ENCODE measurements around the gene PTPA.

The PTPA gene

DNA sequence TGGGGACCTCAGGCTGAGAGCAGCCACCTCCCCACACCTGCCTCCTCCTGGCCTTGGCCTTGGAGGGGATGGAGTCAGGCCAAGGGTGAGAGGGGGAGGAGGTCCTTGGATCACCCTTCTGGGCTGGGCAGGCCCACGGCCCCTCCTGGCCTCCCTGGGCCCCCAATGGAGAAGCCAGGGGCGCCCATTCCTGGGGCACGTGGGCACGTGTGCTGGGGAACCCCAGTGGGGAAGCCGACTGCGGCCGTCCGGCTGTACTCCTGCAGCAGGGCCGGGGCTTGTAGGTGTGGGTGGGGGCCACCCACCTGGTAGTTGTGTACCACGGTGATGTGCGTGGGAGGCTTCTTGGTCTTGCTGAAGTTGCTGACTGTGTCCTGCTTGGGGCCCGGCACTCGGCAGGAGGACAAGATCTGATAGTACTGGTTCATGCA, 9.1 kb upstream of the PTPA start:
- H3K27ac ChIP-seq (ENCODE audit: low read length) = no peak overlapping the region
- H3K4me1 ChIP-seq (ENCODE audit: control insufficient read depth, insufficient read depth, low read length) = no peaks in the 10 kb centered on the region; the same call in 1 of the 2 replicates
- no peaks in the 10 kb centered on the region for H3K36me3 ChIP-seq (ENCODE audit: control insufficient read depth, insufficient read depth, low read length)
- no peaks in the 10 kb centered on the region for H3K27me3 ChIP-seq (ENCODE audit: control insufficient read depth, insufficient read depth, low read length)
- H3K4me3 ChIP-seq (ENCODE audit: low read length) = no peak overlapping the region
- H3K9me3 ChIP-seq (ENCODE audit: control insufficient read depth, insufficient read depth, low read length) = no peaks in the 10 kb centered on the region
- DNase-seq (ENCODE audit: low read depth, low spot score) = no peak
- no CpG with 5 or more reads among the region's 13 CpGs for WGBS (ENCODE audit: insufficient coverage, insufficient read length)

DNA sequence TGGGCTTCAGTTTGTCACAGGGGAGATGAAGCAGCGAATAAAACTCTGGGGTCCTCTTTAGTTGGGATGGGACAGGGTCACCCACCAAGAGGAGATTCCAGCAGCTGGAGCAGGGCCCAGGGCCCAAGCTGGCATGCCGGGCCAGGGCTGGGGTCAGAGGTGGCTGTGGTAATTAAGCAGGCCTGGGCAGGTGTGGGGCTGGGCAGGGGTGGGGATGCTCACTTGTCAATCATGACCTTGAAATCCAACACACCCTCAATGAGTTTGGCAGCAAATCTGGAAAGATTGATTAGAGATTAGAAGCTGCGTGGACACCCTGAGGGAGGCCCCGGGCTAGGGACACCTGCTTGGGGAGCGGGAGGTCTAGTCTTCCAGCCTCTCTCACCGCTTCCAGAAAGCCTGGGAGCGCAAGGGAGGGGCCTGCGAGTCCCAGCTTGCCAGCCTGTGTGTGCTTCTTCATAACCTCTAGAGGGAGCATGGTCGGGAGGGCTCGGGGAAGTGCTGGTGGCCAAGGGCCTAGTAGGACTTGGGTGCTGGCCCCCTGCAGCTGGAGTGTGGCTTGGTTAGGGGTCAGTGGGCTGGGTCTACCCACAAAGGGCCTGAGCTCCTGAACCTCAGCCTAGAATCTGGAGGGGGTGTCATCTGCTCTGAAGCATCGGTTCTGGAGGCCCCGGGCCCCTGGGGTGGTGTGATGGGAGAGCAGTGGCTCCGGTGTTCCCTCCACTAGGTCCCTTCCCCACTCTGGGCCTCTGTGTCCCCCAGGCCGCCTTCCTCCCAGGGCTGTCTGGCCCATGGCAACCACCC, 8.2 kb upstream of the PTPA start:
- DNase-seq (ENCODE audit: low read depth, low spot score) = no peak
- Histone ChIP-seq H3K36me3 (ENCODE audit: control insufficient read depth, insufficient read depth, low read length) (no peaks in the 10 kb centered on the region), H3K27me3 (ENCODE audit: control insufficient read depth, insufficient read depth, low read length) (no peaks in the 10 kb centered on the region), H3K27ac (ENCODE audit: low read length) (no peak overlapping the region), H3K9me3 (ENCODE audit: control insufficient read depth, insufficient read depth, low read length) (no peaks in the 10 kb centered on the region), H3K4me3 (ENCODE audit: low read length) (no peak overlapping the region), H3K4me1 (ENCODE audit: control insufficient read depth, insufficient read depth, low read length) (no peaks in the 10 kb centered on the region; the same call in 1 of the 2 replicates)
- no CpG with 5 or more reads among the region's 14 CpGs for WGBS (ENCODE audit: insufficient coverage, insufficient read length)

DNA sequence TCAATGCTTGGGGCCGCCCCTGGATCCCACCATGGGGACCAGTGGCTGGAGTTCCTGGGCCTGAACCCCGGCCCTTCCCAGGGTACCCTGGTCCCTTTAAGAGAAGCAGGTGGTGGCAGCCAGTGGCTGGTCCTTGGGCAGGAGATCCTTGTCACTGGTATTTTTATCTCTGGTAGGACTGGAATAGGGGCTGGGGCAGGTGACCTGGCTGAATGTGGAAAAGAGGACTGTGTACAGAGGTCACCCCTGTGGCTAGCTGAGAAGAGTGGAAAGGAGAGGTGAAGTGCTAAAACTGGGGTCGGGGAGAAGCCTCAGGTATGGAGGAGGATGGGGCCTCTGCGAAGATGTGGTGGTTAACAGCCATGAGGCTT, 7.6 kb upstream of the PTPA start:
- WGBS (ENCODE audit: insufficient coverage, insufficient read length) = no CpG with 5 or more reads among the region's 4 CpGs
- Histone ChIP-seq H3K4me3 (ENCODE audit: low read length) (no peak overlapping the region), H3K27ac (ENCODE audit: low read length) (no peak overlapping the region), H3K27me3 (ENCODE audit: control insufficient read depth, insufficient read depth, low read length) (no peaks in the 10 kb centered on the region), H3K9me3 (ENCODE audit: control insufficient read depth, insufficient read depth, low read length) (no peaks in the 10 kb centered on the region), H3K36me3 (ENCODE audit: control insufficient read depth, insufficient read depth, low read length) (no peaks in the 10 kb centered on the region), H3K4me1 (ENCODE audit: control insufficient read depth, insufficient read depth, low read length) (no peaks in the 10 kb centered on the region; the same call in 1 of the 2 replicates)
- DNase-seq (ENCODE audit: low read depth, low spot score) = no peak

DNA sequence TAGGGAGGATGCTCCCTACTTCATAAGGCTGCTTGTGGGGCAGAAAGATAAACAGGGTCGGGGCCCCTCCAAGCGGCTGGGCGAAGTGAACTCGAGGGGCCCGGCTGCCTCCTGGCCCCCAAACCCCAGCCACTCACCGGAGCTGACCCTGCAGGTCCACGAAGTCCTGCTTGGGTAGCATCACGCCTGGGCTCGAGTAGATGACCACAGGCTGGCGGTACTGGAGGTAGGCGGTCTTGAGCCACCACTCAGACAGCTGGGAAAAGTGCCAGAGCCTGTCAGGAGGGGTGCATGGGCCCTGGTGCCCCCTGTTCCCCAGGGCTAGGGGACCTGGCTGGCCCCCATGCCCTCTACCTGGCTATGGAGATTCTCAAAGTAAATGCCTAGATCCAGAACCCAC, 7.2 kb upstream of the PTPA start:
- no peaks in the 10 kb centered on the region for H3K36me3 ChIP-seq (ENCODE audit: control insufficient read depth, insufficient read depth, low read length)
- DNase-seq (ENCODE audit: low read depth, low spot score) = no peak
- no peaks in the 10 kb centered on the region; the same call in 1 of the 2 replicates for H3K4me1 ChIP-seq (ENCODE audit: control insufficient read depth, insufficient read depth, low read length)
- H3K27me3 ChIP-seq (ENCODE audit: control insufficient read depth, insufficient read depth, low read length) = no peaks in the 10 kb centered on the region
- no peak overlapping the region for H3K4me3 ChIP-seq (ENCODE audit: low read length)
- H3K9me3 ChIP-seq (ENCODE audit: control insufficient read depth, insufficient read depth, low read length) = no peaks in the 10 kb centered on the region
- no CpG with 5 or more reads among the region's 11 CpGs for WGBS (ENCODE audit: insufficient coverage, insufficient read length)
- no peak overlapping the region for H3K27ac ChIP-seq (ENCODE audit: low read length)

DNA sequence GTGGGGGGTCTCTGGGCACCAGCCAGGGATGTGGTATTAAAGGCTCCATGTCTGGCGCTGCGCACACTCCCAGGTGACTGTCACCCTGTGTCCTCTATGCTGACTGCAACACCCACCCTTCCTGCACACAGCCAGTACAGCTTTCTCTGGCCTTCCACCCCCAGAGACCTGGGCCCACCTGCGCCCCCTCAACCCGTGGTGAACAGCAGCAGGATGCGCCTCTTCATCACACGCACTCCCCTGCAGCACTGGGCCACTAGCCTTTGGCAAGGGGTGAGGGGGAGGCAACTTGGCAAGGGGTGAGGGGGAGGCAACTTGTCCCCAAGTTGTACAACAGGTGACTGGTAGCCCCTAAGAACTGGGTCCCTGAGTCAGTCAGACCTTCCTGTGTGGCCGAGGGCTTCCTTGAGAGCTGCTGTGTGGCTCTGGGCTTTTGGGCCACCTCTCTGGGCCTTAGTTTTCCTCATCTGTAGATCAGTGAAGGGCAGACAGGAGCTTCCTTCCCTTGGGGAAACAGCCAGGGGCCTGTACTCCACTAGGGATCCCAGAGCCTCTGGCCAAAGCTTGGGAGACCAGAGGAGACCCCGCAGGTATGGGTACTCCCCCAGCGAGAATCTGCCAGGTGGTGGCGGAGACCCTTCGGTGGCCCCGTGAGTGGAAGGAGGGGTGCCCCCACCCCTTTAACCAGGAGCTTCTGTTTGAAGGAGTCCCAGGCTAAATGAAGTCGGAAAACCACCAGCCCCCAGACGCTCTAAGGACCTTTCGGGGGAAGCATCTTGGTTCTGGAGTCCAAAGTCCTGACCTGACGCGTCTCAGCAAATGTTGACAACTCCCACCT, 5.1 kb upstream of the PTPA start:
- no peak for DNase-seq (ENCODE audit: low read depth, low spot score)
- no peak overlapping the region for H3K27ac ChIP-seq (ENCODE audit: low read length)
- H3K36me3 ChIP-seq (ENCODE audit: control insufficient read depth, insufficient read depth, low read length) = no peaks in the 10 kb centered on the region
- H3K4me1 ChIP-seq (ENCODE audit: control insufficient read depth, insufficient read depth, low read length) = no peaks in the 10 kb centered on the region
- no peaks in the 10 kb centered on the region for H3K9me3 ChIP-seq (ENCODE audit: control insufficient read depth, insufficient read depth, low read length)
- WGBS (ENCODE audit: insufficient coverage, insufficient read length) = no CpG with 5 or more reads among the region's 17 CpGs
- no peaks in the 10 kb centered on the region; the same call in 1 of the 2 replicates for H3K27me3 ChIP-seq (ENCODE audit: control insufficient read depth, insufficient read depth, low read length)
- H3K4me3 ChIP-seq (ENCODE audit: low read length) = no peak overlapping the region

DNA sequence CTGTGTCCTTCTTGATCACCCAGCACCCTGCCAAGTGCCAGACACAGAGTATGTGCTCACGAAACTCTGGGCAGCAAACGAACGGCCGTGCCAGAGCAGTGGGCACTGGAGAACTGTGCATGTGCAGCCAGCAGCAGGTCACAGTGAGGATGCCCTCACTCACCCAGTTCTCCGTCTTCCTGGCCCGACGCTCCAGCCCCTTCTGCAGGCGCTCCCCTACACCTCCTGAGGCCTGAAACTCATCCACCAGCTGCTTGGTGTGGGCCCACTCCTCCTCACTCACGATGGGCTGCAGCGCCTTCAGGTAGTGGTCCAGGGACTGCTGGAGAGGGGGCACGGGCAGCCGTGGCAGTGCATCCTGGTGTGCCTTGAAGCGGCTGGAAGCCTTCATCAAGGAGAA, 3.6 kb upstream of the PTPA start:
- Histone ChIP-seq H3K4me3 (ENCODE audit: low read length) (no peak overlapping the region), H3K36me3 (ENCODE audit: control insufficient read depth, insufficient read depth, low read length) (no peaks in the 10 kb centered on the region), H3K9me3 (ENCODE audit: control insufficient read depth, insufficient read depth, low read length) (no peaks in the 10 kb centered on the region), H3K27ac (ENCODE audit: low read length) (no peak overlapping the region), H3K4me1 (ENCODE audit: control insufficient read depth, insufficient read depth, low read length) (no peaks in the 10 kb centered on the region), H3K27me3 (ENCODE audit: control insufficient read depth, insufficient read depth, low read length) (no peaks in the 10 kb centered on the region; the same call in 1 of the 2 replicates)
- WGBS (ENCODE audit: insufficient coverage, insufficient read length) = no CpG with 5 or more reads among the region's 13 CpGs
- DNase-seq (ENCODE audit: low read depth, low spot score) = no peak

DNA sequence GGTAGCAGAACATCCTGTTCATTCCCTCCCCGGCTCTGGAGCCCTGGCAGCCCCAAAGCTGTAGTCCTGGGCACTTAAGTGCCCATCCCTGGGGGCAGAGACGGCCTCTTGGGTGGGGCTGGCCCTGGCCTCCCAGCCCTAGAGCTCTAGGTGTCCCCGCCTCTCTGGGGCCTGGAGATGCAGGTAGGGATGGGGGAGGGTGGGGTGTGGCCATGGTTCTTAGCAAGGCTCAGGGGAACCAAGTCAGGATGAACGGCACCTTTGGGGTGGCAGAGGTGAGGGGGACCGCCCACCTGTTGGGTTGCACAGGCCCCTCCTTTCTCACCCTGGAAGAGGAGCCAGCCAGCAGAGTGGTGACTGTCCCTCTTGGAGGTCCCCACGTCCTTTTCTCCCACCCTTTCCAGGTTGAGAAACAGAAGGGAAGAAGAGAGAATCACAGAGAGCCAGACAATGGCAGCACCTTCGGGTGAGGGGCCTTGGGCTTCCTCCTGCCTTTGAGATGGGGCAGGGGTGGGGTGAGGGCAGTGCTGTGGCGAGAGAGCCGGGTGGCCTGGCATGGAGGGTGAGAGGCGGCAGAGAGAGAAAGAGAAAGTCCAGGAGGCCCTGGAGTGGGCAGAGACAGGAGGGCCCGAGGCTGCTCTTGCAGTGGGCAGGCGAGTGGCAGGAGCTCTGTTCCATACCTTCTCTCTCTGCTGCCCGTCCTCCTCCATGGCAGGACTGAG, 3.0 kb upstream of the PTPA start:
- no CpG with 5 or more reads among the region's 13 CpGs for WGBS (ENCODE audit: insufficient coverage, insufficient read length)
- no peaks in the 10 kb centered on the region for H3K9me3 ChIP-seq (ENCODE audit: control insufficient read depth, insufficient read depth, low read length)
- H3K27me3 ChIP-seq (ENCODE audit: control insufficient read depth, insufficient read depth, low read length) = no peaks in the 10 kb centered on the region; the same call in 1 of the 2 replicates
- H3K27ac ChIP-seq (ENCODE audit: low read length) = no peak overlapping the region
- DNase-seq (ENCODE audit: low read depth, low spot score) = no peak
- H3K36me3 ChIP-seq (ENCODE audit: control insufficient read depth, insufficient read depth, low read length) = no peaks in the 10 kb centered on the region
- no peaks in the 10 kb centered on the region for H3K4me1 ChIP-seq (ENCODE audit: control insufficient read depth, insufficient read depth, low read length)
- no peak overlapping the region for H3K4me3 ChIP-seq (ENCODE audit: low read length)

DNA sequence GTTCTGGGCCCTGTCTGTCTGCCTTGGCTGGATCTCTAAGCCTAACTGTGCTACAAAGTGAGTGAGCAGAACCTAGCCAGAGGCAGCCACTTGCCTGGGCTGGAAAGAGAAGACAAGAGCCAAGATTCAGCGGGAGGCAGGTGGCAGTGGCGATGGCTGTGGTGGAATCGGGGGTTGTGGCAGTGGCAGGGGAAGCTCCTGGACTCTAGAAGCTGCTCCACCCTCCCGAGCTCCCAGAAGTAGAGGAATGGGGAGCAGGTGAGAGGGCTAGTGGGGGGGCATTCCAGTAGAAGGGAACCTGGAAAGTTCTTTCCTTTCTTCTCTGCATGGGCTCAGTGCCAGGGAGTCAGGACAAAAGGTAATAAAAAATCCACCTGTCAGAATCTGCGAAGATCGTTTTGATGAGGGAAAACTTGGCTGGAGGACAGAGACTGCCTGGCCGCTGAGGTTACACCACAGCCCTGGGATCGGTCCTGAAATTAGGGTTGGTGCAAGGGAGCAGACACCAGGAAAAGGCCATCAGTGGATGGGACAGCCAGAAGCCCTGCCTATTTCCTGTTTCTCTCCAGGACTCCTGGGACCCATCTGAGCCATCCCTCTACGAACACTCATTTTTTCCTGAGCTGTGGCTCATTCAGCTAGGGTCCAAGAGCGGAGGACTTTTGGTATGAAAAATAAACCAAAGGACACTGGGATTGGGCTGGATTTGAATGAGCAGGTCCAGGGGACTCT, 2.2 kb upstream of the PTPA start:
- Histone ChIP-seq H3K36me3 (ENCODE audit: control insufficient read depth, insufficient read depth, low read length) (no peaks in the 10 kb centered on the region), H3K27ac (ENCODE audit: low read length) (no peak overlapping the region), H3K4me3 (ENCODE audit: low read length) (no peak overlapping the region), H3K4me1 (ENCODE audit: control insufficient read depth, insufficient read depth, low read length) (no peaks in the 10 kb centered on the region), H3K27me3 (ENCODE audit: control insufficient read depth, insufficient read depth, low read length) (no peaks in the 10 kb centered on the region; the same call in 1 of the 2 replicates), H3K9me3 (ENCODE audit: control insufficient read depth, insufficient read depth, low read length) (no peaks in the 10 kb centered on the region)
- no peak for DNase-seq (ENCODE audit: low read depth, low spot score)
- WGBS (ENCODE audit: insufficient coverage, insufficient read length) = no CpG with 5 or more reads among the region's 10 CpGs

DNA sequence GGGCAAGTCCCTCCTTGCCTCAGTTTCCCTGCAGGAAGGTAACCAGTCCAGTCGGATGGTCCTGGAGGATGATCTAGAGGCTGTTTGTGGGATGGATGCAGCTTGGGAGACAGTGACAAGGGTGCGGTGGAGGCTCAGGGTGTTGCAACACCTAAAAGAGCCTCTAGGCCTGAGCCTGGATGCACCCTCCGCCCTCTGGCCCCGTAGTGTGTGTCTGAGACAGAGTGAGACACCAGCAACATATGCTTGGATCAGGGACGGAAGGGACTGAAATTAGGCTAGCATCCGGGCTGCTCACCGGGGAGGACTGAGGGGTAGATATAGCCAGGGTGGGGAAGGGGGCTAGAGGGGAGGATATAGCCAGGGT, 1.7 kb upstream of the PTPA start:
- no peaks in the 10 kb centered on the region; the same call in 1 of the 2 replicates for H3K27me3 ChIP-seq (ENCODE audit: control insufficient read depth, insufficient read depth, low read length)
- WGBS (ENCODE audit: insufficient coverage, insufficient read length) = no CpG with 5 or more reads among the region's 7 CpGs
- H3K4me3 ChIP-seq (ENCODE audit: low read length) = no peak overlapping the region
- no peaks in the 10 kb centered on the region for H3K9me3 ChIP-seq (ENCODE audit: control insufficient read depth, insufficient read depth, low read length)
- H3K4me1 ChIP-seq (ENCODE audit: control insufficient read depth, insufficient read depth, low read length) = no peaks in the 10 kb centered on the region
- no peak for DNase-seq (ENCODE audit: low read depth, low spot score)
- no peaks in the 10 kb centered on the region for H3K36me3 ChIP-seq (ENCODE audit: control insufficient read depth, insufficient read depth, low read length)
- H3K27ac ChIP-seq (ENCODE audit: low read length) = no peak overlapping the region
